ENCODE measurements around the gene FAM210A.
A peak's percentile ranks its signal among the peaks of the same experiment; 100 is the strongest.
"Not testable (repeated sequence)": the region's sequence is repeated elsewhere in the genome, so short reads cannot be mapped to it uniquely, and the experiment has no call there.

The FAM210A gene

GRCh38 chr18:13703899-13704298 lies 22.5 kb downstream of the FAM210A start:
- DNase-seq (ENCODE audit: low spot score) = no peak

- DNase-seq (ENCODE audit: low spot score) = no peak
Measured at GRCh38 chr18:13700153-13700552, 26.2 kb downstream of the FAM210A start.

- DNase-seq (ENCODE audit: low spot score) = no peak
Measured at GRCh38 chr18:13696961-13697360, 29.4 kb downstream of the FAM210A start.

GRCh38 chr18:13695337-13695736 lies 31.0 kb downstream of the FAM210A start:
- DNase-seq (ENCODE audit: low spot score) = not testable (repeated sequence)

- not testable (repeated sequence) for DNase-seq (ENCODE audit: low spot score)
Measured at GRCh38 chr18:13690060-13690459, 36.3 kb downstream of the FAM210A start.

GRCh38 chr18:13688191-13689136 lies 37.9 kb downstream of the FAM210A start:
- no peak for DNase-seq (ENCODE audit: low spot score)

- no peak for DNase-seq (ENCODE audit: low spot score)
Measured at GRCh38 chr18:13684546-13684945, 41.8 kb downstream of the FAM210A start.

- DNase-seq (ENCODE audit: low spot score) = no peak
Measured at GRCh38 chr18:13681701-13682100, 44.7 kb downstream of the FAM210A start.

- no peak for DNase-seq (ENCODE audit: low spot score)
Measured at GRCh38 chr18:13680612-13681011, 45.7 kb downstream of the FAM210A start.

- not testable (repeated sequence) for DNase-seq (ENCODE audit: low spot score)
Measured at GRCh38 chr18:13677350-13677749, 49.0 kb downstream of the FAM210A start.

GRCh38 chr18:13676471-13676870 lies 49.9 kb downstream of the FAM210A start:
- no peak for DNase-seq (ENCODE audit: low spot score)

GRCh38 chr18:13672657-13673056 lies 53.7 kb downstream of the FAM210A start:
- DNase-seq (ENCODE audit: low spot score) = no peak

GRCh38 chr18:13661779-13662256 lies 64.5 kb downstream of the FAM210A start:
- DNase-seq (ENCODE audit: low spot score) = no peak

GRCh38 chr18:13661051-13661778 lies 65.1 kb downstream of the FAM210A start:
- no peak for DNase-seq (ENCODE audit: low spot score)

- DNase-seq (ENCODE audit: low spot score) = no peak
Measured at GRCh38 chr18:13660510-13660909, 65.8 kb downstream of the FAM210A start.

- no peak for DNase-seq (ENCODE audit: low spot score)
Measured at GRCh38 chr18:13658436-13659204, 67.7 kb downstream of the FAM210A start.

GRCh38 chr18:13657974-13658373 lies 68.4 kb downstream of the FAM210A start:
- no peak for DNase-seq (ENCODE audit: low spot score)

- peak; percentile 44 for DNase-seq (ENCODE audit: low spot score)
Measured at GRCh38 chr18:13653746-13654433, 72.5 kb downstream of the FAM210A start.

- no peak for DNase-seq (ENCODE audit: low spot score)
Measured at GRCh38 chr18:13649397-13650390, 76.7 kb downstream of the FAM210A start.

GRCh38 chr18:13647761-13648160 lies 78.6 kb downstream of the FAM210A start:
- no peak for DNase-seq (ENCODE audit: low spot score)
